Upper lobe of left lung (tissue), 6 donors: ENCODE data around the gene GLIPR1L1. TPM values are rescaled to one million over a fixed set of nuclear protein-coding genes. Genes with fewer than 3 reads are reported as not detected.

Experiments used
- ATAC-seq, 2 donors: fragments of 200-7000 bp; cut with Tn5 transposase; one replicate each; pipeline ENCODE4 v1.9.1; 2022; ENCODE audit warnings: mild to moderate bottlenecking in 2 of 2, moderate library complexity in 2 of 2; ENCODE audit not compliant: low FRiP score in 2 of 2
- DNase-seq, 2 donors: peaks; one replicate each; pipeline ENCODE4 v3.0.0-alpha.2; 2019 to 2020
- H3K27ac ChIP-seq, 4 donors: fragments of 200-600 bp; sonication (generic); one replicate each; pipeline ENCODE4 v1.5.1; 2016 to 2019
- H3K27me3 ChIP-seq, 4 donors: fragments of 200-600 bp; sonication (generic); one replicate each; pipeline ENCODE4 v1.5.1; 2017 to 2019
- H3K36me3 ChIP-seq, 4 donors: fragments of 200-600 bp; sonication (generic); one replicate each; pipeline ENCODE4 v1.5.1; 2016 to 2019
- H3K4me1 ChIP-seq, 4 donors: fragments of 200-600 bp; sonication (generic); one replicate each; pipeline ENCODE4 v1.5.1; 2018 to 2019
- H3K4me3 ChIP-seq, 4 donors: fragments of 200-600 bp; sonication (generic); one replicate each; pipeline ENCODE4 v1.5.1; 2017 to 2019; ENCODE audit warnings: mild to moderate bottlenecking in 2 of 4, moderate library complexity in 1 of 4
- H3K9me3 ChIP-seq, 4 donors: fragments of 200-600 bp; sonication (generic); one replicate each; pipeline ENCODE4 v1.5.1; 2018 to 2019
- EP300 ChIP-seq, 4 donors: sonication (generic); formaldehyde crosslinking; IDR thresholded peaks; one replicate each; pipeline ENCODE4 v1.5.1; 2017; ENCODE audit warnings: antibody characterized with exemption in 4 of 4, control low read depth in 2 of 4
- POLR2A ChIP-seq, 4 donors: fragments of 450-650 bp; IDR thresholded peaks; one replicate each; pipeline ENCODE4 v1.5.1; 2016 to 2017; ENCODE audit warnings: antibody characterized with exemption in 4 of 4, mild to moderate bottlenecking in 2 of 4
- POLR2AphosphoS5 ChIP-seq, 2 donors: sonication (generic); formaldehyde crosslinking; IDR thresholded peaks; one replicate each; pipeline ENCODE4 v1.5.1; 2017; ENCODE audit warnings: antibody characterized with exemption in 2 of 2
- WGBS, 2 donors: methylation state at CpG; one replicate each; pipeline ENCODE4 v1.1.5; 2017 to 2018; 5-methylcytosine and 5-hydroxymethylcytosine counted together
- total RNA-seq, 6 donors: library from RNA; depleted of rRNA in 4 of 6; stranded (reverse); fragments of >200 nt in 4 of 6; gene quantifications; one replicate each; pipeline versions ENCODE4 v1.1.0 to v1.2.1, GENCODE V29; 2016 to 2021
- TF ChIP-seq, protein P1 (sequence below), 6 experiments: fragments of 450-650 bp in 4 of 6; fragments of 200-600 bp in 2 of 6; sonication (generic) in 2 of 6; IDR thresholded peaks; one replicate each; pipeline ENCODE4 v1.5.1; 2016 to 2019; ENCODE audit warnings: antibody characterized with exemption in 6 of 6
- donor health status: DM: no; HTN: no; CAD: no; lungs with moderate emphysema.
- donor health status: DM: no; HTN: yes; CAD: no; lungs with severe emphysema.

The GLIPR1L1 gene
- total RNA-seq, 6 donors from 2014 or later: not detected

DNA sequence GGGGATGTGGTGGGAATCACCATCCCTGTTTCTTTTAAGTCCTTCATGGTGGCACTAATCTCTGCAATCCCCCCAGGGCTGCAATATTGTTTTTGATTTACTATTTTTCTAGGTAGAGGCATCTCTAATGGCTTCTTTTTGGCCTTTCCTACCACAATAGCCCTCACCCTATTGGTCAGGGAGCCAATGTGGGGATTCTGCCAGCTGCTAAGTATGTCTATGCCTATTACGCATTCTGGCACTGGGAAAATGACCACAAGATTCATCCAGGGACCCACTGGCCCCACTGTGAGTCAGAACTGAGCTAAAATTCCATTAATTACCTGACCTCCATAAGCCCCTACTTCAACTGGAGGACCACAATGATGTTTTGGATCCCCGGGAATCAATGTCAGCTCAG, 40.5 kb downstream of the GLIPR1L1 start:
- DNase-seq: no peak
- ATAC-seq: no peak
- Histone ChIP-seq H3K9me3 (no peaks in the 10 kb centered on the region), H3K27ac (no peak overlapping the region), H3K4me1 (no peaks in the 10 kb centered on the region), H3K36me3 (no peaks in the 10 kb centered on the region), H3K27me3 (no peaks in the 10 kb centered on the region), H3K4me3 (no peak overlapping the region)
- TF ChIP-seq POLR2AphosphoS5 (IDR thresholded peaks at IDR 0.05) (no peak), POLR2A (IDR thresholded peaks at IDR 0.05) (no peak), EP300 (IDR thresholded peaks at IDR 0.05) (no peak)
- TF ChIP-seq, protein P1, sequence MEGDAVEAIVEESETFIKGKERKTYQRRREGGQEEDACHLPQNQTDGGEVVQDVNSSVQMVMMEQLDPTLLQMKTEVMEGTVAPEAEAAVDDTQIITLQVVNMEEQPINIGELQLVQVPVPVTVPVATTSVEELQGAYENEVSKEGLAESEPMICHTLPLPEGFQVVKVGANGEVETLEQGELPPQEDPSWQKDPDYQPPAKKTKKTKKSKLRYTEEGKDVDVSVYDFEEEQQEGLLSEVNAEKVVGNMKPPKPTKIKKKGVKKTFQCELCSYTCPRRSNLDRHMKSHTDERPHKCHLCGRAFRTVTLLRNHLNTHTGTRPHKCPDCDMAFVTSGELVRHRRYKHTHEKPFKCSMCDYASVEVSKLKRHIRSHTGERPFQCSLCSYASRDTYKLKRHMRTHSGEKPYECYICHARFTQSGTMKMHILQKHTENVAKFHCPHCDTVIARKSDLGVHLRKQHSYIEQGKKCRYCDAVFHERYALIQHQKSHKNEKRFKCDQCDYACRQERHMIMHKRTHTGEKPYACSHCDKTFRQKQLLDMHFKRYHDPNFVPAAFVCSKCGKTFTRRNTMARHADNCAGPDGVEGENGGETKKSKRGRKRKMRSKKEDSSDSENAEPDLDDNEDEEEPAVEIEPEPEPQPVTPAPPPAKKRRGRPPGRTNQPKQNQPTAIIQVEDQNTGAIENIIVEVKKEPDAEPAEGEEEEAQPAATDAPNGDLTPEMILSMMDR (IDR thresholded peaks at IDR 0.05): no peak
- 90 to 92% methylated on average over 2 of the region's 2 CpGs for WGBS, 2 donors

DNA sequence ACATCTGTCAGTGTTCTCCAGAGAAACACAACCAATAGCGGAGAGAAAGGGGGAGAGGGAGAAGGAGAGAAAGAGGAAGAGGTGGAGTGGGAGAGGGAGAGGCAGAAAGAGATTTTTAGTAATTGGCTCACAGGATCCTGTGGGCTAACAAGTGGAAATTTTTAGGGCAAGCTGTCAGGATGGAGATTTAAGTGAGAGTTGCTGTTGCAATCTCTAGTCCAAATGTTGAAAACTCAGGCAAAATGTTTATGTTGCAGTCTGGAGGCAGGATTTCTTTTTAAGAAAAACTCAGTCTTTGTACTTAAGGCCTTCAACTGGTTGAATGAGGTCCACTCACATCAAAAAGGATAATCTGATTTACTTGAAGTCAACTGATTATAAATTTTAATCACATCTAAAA, 43.9 kb downstream of the GLIPR1L1 start:
- DNase-seq (no peak), ATAC-seq (no peak)
- no peak for TF ChIP-seq POLR2AphosphoS5 (IDR thresholded peaks at IDR 0.05)
- no peak for TF ChIP-seq EP300 (IDR thresholded peaks at IDR 0.05)
- no peak for TF ChIP-seq POLR2A (IDR thresholded peaks at IDR 0.05)
- Histone ChIP-seq H3K4me3 (no peak overlapping the region), H3K27ac (no peak overlapping the region), H3K27me3 (no peaks in the 10 kb centered on the region), H3K36me3 (no peaks in the 10 kb centered on the region), H3K4me1 (no peaks in the 10 kb centered on the region), H3K9me3 (no peaks in the 10 kb centered on the region)
- WGBS, 2 donors: 79 to 100% methylated on average over 1 of the region's 1 CpG

DNA sequence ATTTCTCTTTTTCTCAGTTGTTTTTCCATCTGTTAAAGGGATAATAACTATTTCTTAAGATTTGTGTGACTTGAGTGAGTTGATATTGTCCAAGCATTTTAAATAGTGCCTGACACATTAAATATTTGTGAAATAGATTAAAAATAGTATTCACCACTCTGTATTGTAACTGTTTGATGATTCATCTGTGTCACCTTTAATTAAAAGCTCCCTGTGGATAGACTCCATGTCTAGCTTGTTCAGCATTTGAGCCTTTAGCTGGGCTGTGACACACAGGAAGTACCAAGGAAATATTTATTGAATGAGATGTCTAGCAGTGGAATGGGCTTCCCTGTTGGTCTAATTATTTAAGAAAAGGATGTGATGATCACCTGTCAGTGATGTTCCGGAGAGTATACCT, 54.6 kb downstream of the GLIPR1L1 start:
- TF ChIP-seq POLR2AphosphoS5 (IDR thresholded peaks at IDR 0.05) (no peak), POLR2A (IDR thresholded peaks at IDR 0.05) (no peak), EP300 (IDR thresholded peaks at IDR 0.05) (no peak)
- TF ChIP-seq, protein P1 (IDR thresholded peaks at IDR 0.05): no peak
- no peak for ATAC-seq
- H3K36me3 ChIP-seq: no peaks in the 10 kb centered on the region
- peaks cover 5 to 18% (median 16%) of the 10 kb centered on the region in 4 donors for H3K4me1 ChIP-seq
- H3K27me3 ChIP-seq: no peaks in the 10 kb centered on the region
- H3K9me3 ChIP-seq: no peaks in the 10 kb centered on the region
- WGBS, 2 donors: 72 to 78% methylated on average over 1 of the region's 1 CpG
- no peak for DNase-seq
- H3K4me3 ChIP-seq: no peak overlapping the region
- peak overlapping the region in 1 of 4 donors; percentile 91 for H3K27ac ChIP-seq

GRCh38 chr12:75389706-75390105, 55.2 kb downstream of the GLIPR1L1 start:
- Histone ChIP-seq H3K9me3 (no peaks in the 10 kb centered on the region), H3K27ac (peak overlapping the region in 3 of 4 donors; percentile 91 to 93 (median 92)), H3K4me3 (peak overlapping the region in 2 of 4 donors; percentile 58 to 62), H3K27me3 (no peaks in the 10 kb centered on the region), H3K36me3 (no peaks in the 10 kb centered on the region), H3K4me1 (peaks cover 5 to 18% (median 16%) of the 10 kb centered on the region in 4 donors)
- 19 to 22% methylated on average over 1 of the region's 1 CpG for WGBS, 2 donors
- TF ChIP-seq EP300 (IDR thresholded peaks at IDR 0.05): no peak
- TF ChIP-seq POLR2A (IDR thresholded peaks at IDR 0.05): no peak
- TF ChIP-seq POLR2AphosphoS5 (IDR thresholded peaks at IDR 0.05): no peak
- TF ChIP-seq, protein P1 (IDR thresholded peaks at IDR 0.05): no peak
- DNase-seq (no peak), ATAC-seq (no peak)

DNA sequence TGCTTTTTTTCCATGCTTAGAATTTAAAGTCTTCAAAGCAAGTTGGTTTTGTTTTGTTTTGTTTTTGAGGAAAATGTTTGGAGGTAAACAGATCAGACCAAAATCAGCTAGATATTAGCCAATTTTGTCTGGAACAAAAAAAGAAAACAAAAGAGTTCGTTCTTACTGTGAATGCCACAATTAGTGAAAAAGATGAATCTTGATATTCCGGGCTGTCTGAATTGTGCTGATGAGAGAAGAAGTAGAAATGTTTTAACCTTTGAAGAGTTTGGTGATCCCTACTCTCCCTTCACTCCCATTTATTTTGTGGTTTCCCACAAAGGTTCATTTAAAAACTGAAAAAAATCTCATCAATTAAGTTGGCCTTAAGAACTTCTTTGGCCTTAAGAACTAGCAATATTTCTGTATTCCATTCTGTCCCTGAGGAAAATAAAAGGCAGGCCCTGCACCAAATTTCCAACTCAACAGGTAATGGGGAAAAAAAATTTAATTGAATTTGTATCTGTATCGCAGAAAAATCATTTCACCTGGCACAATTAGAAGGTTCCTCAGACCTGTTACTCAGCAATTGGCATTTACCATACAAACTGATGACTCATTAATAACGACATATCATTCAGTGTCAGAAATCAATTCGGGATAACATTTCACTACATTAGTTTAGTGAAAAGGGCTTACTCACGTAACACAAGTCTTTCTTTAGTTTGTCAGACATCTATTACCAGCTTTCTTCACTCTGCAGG, 55.9 kb downstream of the GLIPR1L1 start:
- no peaks in the 10 kb centered on the region for H3K9me3 ChIP-seq
- DNase-seq: no peak
- H3K4me3 ChIP-seq: peak overlapping the region; percentile 46 to 62 (median 52)
- peak in 1 of 2 donors; percentile 25 for ATAC-seq
- WGBS, 2 donors: 36 to 42% methylated on average over 6 of the region's 6 CpGs
- H3K36me3 ChIP-seq: no peaks in the 10 kb centered on the region
- TF ChIP-seq, protein P1 (IDR thresholded peaks at IDR 0.05): no peak
- TF ChIP-seq POLR2AphosphoS5 (IDR thresholded peaks at IDR 0.05): no peak
- no peak for TF ChIP-seq POLR2A (IDR thresholded peaks at IDR 0.05)
- no peak for TF ChIP-seq EP300 (IDR thresholded peaks at IDR 0.05)
- H3K4me1 ChIP-seq: peaks cover 5 to 18% (median 16%) of the 10 kb centered on the region in 4 donors
- no peaks in the 10 kb centered on the region for H3K27me3 ChIP-seq
- H3K27ac ChIP-seq: peak overlapping the region; percentile 84 to 93 (median 92)
